HepG2 (cell line): ENCODE data around the gene SECTM1.

Experiments
- DPF2 ChIP-seq: sonication (generic); formaldehyde crosslinking; IDR thresholded peaks from 2 replicates; pipeline ENCODE4 v1.4.0; 2020; ENCODE audit warnings: mild to moderate bottlenecking, low read depth, missing genetic modification reagents, borderline replicate concordance
- KDM1A ChIP-seq: IDR thresholded peaks from 2 replicates; pipeline ENCODE4 v1.6.1; 2016; ENCODE audit warnings: missing compliant biosample characterization
- PAXIP1 ChIP-seq: sonication (generic); formaldehyde crosslinking; conservative IDR thresholded peaks from 2 replicates; pipeline ENCODE4 v1.4.0; 2020; ENCODE audit warnings: mild to moderate bottlenecking, missing genetic modification reagents, moderate library complexity
- YEATS2 ChIP-seq: sonication (generic); formaldehyde crosslinking; IDR thresholded peaks from 2 replicates; pipeline ENCODE4 v1.4.0; 2020; ENCODE audit warnings: missing genetic modification reagents, borderline replicate concordance
- ZNF557 ChIP-seq: sonication (generic); formaldehyde crosslinking; IDR thresholded peaks from 2 replicates; pipeline ENCODE4 v1.4.0; 2020; ENCODE audit warnings: missing genetic modification reagents
- ZNF605 ChIP-seq: sonication (generic); formaldehyde crosslinking; IDR thresholded peaks from 2 replicates; pipeline ENCODE4 v1.8.0; 2022; ENCODE audit warnings: mild to moderate bottlenecking, missing genetic modification reagents

GRCh38 chr17:82365606-82366295, 32.2 kb upstream of the SECTM1 start:
- TF ChIP-seq YEATS2 (CRISPR knock-in tag) (no peak), ZNF605 (no peak), KDM1A (no peak), ZNF557 (CRISPR knock-in tag) (no peak), PAXIP1 (CRISPR knock-in tag) (no peak), DPF2 (CRISPR knock-in tag) (no peak)
